ENCODE data around the gene TACR2.

TACR2 gene

GRCh38 chr10:69372126-69372980 is 44.4 kb downstream of the TACR2 start:
- DNase-seq (ENCODE audit: low spot score): no peak

- no peak for DNase-seq (ENCODE audit: low spot score)
These were observed 49.2 kb downstream of the TACR2 start for GRCh38 chr10:69367469-69367868.

- no peak for DNase-seq (ENCODE audit: low spot score)
These were observed 50.0 kb downstream of the TACR2 start for GRCh38 chr10:69366738-69367137.

- no peak for DNase-seq (ENCODE audit: low spot score)
These were observed 52.3 kb downstream of the TACR2 start for GRCh38 chr10:69364232-69364940.

GRCh38 chr10:69363666-69364065 is 53.1 kb downstream of the TACR2 start:
- no peak for DNase-seq (ENCODE audit: low spot score)

- no peak for DNase-seq (ENCODE audit: low spot score)
These were observed 54.2 kb downstream of the TACR2 start for GRCh38 chr10:69362471-69362954.

- DNase-seq (ENCODE audit: low spot score): no peak
These were observed 55.5 kb downstream of the TACR2 start for GRCh38 chr10:69361303-69361614.

- DNase-seq (ENCODE audit: low spot score): no peak
These were observed 56.0 kb downstream of the TACR2 start for GRCh38 chr10:69360485-69361302.

- DNase-seq (ENCODE audit: low spot score): no peak
These were observed 57.1 kb downstream of the TACR2 start for GRCh38 chr10:69359594-69359993.

- DNase-seq (ENCODE audit: low spot score): no peak
These were observed 57.6 kb downstream of the TACR2 start for GRCh38 chr10:69359148-69359547.

- DNase-seq (ENCODE audit: low spot score): no peak
These were observed 58.4 kb downstream of the TACR2 start for GRCh38 chr10:69358148-69358795.

- no peak for DNase-seq (ENCODE audit: low spot score)
These were observed 60.5 kb downstream of the TACR2 start for GRCh38 chr10:69356187-69356586.

GRCh38 chr10:69353977-69354635 is 62.6 kb downstream of the TACR2 start:
- DNase-seq (ENCODE audit: low spot score): no peak

Data from ecto neural progenitor cell (in vitro differentiated cells).